Activated T-helper 17 cell treated with anti-CD3 and anti-CD28 coated beads, Interleukin-2, amount 50 U/mL, for 72 hours (primary cell): ENCODE results near the gene BHLHE41. TPM values are rescaled to one million over a fixed set of nuclear protein-coding genes. Genes with fewer than 3 reads are reported as not detected.

Experiments
- ATAC-seq: fragments of 150-1000 bp; cut with Tn5 transposase; replicated peaks from 2 replicates; pipeline ENCODE4 v1.10.0; 2021; ENCODE audit warnings: mild to moderate bottlenecking, moderate library complexity
- H3K27ac Mint-ChIP-seq: one replicate; pipeline ENCODE4 v1.8.0; 2022; ENCODE audit warnings: mixed read lengths
- H3K27me3 Mint-ChIP-seq: one replicate; pipeline ENCODE4 v1.8.0; 2022; ENCODE audit warnings: mixed read lengths
- H3K36me3 Mint-ChIP-seq: one replicate; pipeline ENCODE4 v1.8.0; 2022; ENCODE audit warnings: low read depth, mild to moderate bottlenecking, mixed read lengths
- H3K4me1 Mint-ChIP-seq: one replicate; pipeline ENCODE4 v1.8.0; 2022; ENCODE audit warnings: mixed read lengths
- H3K4me3 Mint-ChIP-seq: one replicate; pipeline ENCODE4 v1.8.0; 2022; ENCODE audit warnings: mild to moderate bottlenecking, mixed read lengths
- H3K9me3 Mint-ChIP-seq: one replicate; pipeline ENCODE4 v1.8.0; 2022; ENCODE audit warnings: mixed read lengths
- total RNA-seq, 2 donors: library from RNA; stranded (reverse); gene quantifications; one replicate each; pipeline ENCODE4 v1.2.3, GENCODE V29; 2022

BHLHE41 gene
- total RNA-seq, 2 donors from 2014 or later, result not detected

DNA sequence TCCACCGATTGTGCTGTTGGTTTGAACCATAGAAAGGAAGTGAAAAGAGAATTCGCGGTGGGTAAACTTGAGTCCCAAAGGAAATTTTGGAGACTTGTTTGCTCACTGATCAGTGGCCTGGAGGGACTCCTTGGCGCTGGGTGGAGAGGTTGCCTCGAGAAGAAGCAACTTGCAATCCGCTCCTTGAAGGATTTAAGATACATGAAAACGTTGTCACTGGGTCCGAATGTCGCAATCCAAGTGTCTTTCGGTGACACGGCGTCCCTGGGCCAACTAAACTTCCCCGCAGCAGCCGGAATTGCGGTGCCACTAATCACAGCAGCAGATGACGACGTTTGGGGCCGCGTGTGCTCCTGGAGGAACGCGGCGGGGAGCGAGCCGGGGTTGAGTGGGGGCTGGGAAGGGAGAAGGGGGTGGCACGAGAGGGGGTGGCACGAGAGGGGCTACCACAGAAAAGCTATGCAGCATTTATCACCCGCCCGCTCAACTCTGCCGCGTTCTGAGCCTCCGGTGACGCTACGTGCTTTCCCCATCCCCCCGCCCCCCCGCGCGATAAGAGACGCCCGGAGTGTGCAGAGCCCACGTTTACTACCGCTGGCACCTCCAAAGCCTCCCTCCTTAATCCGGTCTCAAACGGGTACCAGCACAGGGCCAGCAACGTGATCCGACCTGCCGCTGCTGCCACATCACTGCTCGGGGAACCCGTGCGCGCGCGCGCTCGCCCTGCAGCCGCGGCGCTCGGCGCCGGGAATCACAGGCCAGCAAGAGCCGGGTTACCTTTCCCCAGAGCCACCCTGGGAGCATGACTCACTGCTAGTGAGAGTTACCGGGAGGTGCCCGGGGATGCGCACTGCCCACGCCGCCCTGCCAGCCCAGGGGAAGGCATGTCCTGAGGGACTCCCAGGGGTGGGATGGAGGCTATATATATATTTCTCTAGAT lies 833 bp upstream of the BHLHE41 start:
- Mint-ChIP-seq H3K27me3 (peaks cover 71% of the 10 kb centered on the region), H3K36me3 (no peaks in the 10 kb centered on the region), H3K4me1 (peaks cover 19% of the 10 kb centered on the region), H3K9me3 (no peaks in the 10 kb centered on the region), H3K27ac (no peak overlapping the region), H3K4me3 (peak overlapping the region; percentile 82)
- ATAC-seq, result peak; percentile 74

DNA sequence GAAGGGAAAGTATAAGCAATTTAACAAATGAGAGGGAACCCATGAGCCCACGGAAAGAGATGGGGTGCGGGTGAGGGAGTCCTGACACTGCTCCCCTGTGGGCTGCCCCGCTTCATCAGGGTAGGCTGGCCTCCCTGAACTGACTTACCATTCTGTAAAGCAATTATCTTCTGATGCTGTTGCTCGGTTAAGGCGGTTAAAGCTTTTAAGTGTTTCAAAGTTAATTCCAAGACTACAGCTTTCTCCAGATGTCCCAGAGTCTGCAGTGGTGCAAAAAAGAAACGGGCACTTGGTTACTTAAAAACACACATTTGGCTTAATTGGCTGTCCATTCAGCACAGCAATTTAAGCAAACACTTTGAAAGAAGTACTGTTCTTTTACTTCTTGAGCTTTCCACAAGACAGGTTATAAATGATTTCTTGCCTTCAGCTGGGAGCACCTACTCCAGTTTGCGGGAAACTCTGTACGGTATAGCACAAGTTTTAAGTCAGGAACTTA lies 1.3 kb downstream of the BHLHE41 start:
- Mint-ChIP-seq H3K4me3 (peak overlapping the region; percentile 75), H3K36me3 (no peaks in the 10 kb centered on the region), H3K27me3 (peaks cover 72% of the 10 kb centered on the region), H3K27ac (no peak overlapping the region), H3K4me1 (peaks cover 19% of the 10 kb centered on the region), H3K9me3 (no peaks in the 10 kb centered on the region)
- ATAC-seq, result no peak

DNA sequence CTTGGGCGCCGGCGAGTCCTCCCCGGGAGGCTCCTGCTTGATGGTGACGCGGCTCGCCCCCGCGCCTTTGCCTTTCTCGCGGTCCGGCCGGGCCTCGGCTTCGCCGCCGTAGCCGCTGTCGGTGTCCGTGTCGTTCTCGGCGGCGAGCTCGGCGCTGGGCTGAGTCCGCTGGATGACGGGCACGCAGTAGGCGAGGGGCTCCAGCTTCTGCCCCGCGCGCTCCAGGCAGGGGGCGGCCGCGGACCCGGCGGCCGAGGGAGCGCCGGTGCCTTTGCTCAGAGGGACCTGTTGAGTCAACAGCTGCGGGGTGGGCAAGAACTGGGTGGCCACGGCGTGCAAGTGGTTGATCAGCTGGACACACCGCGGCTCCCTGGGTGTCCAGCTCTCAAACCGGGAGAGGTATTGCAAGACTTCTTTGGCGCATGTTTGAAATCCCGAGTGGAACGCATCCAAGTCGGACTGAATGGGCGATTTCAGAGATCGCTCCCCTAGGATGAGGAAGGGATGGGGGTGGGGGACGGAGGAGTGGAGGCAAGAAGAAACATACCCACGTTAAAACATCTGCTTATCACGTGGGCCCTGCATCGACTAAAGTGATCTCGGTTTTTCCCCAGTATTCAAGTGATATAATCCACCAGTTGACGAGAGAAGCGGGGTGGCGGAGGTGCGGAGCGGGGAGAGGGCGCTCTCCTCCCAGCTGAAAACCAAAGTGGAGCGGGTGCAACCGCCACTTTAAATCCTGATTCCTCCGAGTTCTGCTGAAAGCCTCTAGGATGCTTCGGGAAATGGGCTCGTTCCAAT lies 2.0 kb downstream of the BHLHE41 start:
- Mint-ChIP-seq H3K4me3 (peak overlapping the region; percentile 75), H3K27me3 (peaks cover 71% of the 10 kb centered on the region), H3K9me3 (no peaks in the 10 kb centered on the region), H3K36me3 (no peaks in the 10 kb centered on the region), H3K4me1 (peaks cover 19% of the 10 kb centered on the region), H3K27ac (no peak overlapping the region)
- ATAC-seq, result peak; percentile 25

DNA sequence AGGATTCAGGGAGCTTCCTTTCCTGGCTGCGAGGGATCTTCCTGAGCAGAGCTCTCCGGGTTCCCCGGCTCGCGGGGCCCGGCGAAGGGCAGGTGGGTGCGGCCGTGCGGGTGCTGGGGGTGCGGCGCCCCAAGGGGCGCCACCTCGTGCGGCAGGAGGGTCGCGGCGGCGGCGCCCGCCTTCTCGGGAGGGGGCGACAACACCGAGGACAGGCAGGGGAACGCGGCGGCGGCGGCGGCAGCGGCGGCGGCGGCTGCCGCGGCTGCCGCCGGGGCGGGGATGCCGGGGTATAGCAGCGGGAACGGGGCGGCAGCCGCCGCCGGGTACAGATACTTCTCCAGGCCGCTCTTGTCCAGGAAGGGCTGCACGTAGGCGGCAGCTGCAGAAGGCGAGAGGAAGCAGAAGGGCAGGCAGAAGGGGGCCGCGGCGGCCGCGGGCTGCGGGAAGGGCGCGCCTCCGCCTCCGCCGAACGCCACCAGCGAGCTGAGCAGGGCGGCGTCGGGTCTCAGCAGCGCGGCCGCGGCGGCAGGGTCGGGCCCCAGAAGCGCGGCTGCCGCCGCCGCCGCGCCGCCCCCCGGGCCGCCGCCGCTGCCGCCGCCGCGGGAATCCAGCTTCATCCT lies 2.7 kb downstream of the BHLHE41 start:
- Mint-ChIP-seq H3K9me3 (no peaks in the 10 kb centered on the region), H3K27me3 (peaks cover 68% of the 10 kb centered on the region), H3K4me1 (peaks cover 19% of the 10 kb centered on the region), H3K27ac (no peak overlapping the region), H3K36me3 (no peaks in the 10 kb centered on the region), H3K4me3 (peak overlapping the region; percentile 75)
- ATAC-seq, result peak; percentile 41

DNA sequence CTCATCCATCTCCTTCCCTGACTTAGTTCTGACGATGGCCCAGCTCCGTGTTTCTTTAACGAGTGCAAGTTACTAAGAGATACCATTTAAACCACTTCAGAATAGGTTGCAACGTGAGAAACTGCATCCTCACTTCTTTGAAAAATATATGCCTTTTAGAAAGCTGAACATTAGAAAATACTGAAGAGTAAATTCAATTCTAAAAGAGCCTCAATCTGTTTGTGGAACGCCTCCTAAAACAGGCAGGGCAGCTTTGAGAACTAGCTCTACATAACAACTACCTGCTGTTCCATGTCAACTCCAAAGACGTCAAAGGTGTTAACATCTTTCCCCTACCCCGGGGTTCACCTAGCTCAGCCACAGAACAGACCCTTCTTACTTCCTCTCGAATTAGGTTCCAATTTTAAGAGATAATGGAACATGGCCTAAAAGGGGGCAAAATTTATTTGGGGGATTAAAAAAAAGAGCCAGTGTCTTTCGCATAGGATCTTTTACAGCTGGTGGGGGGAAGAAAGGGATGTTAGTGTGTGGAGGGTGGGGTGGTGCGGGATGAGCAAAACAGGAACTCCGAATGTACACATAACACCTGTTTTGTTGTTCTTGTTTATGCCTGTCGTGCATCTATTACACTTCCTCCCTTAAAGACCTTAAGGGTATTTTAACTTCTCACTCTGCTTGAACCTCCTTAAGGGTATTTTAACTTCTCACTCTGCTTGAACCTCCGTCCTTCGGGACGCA lies 3.3 kb downstream of the BHLHE41 start:
- ATAC-seq, result no peak
- no peaks in the 10 kb centered on the region for H3K9me3 Mint-ChIP-seq
- peaks cover 19% of the 10 kb centered on the region for H3K4me1 Mint-ChIP-seq
- peak overlapping the region; percentile 43 for H3K4me3 Mint-ChIP-seq
- no peaks in the 10 kb centered on the region for H3K36me3 Mint-ChIP-seq
- no peak overlapping the region for H3K27ac Mint-ChIP-seq
- H3K27me3 Mint-ChIP-seq, result peaks cover 69% of the 10 kb centered on the region

DNA sequence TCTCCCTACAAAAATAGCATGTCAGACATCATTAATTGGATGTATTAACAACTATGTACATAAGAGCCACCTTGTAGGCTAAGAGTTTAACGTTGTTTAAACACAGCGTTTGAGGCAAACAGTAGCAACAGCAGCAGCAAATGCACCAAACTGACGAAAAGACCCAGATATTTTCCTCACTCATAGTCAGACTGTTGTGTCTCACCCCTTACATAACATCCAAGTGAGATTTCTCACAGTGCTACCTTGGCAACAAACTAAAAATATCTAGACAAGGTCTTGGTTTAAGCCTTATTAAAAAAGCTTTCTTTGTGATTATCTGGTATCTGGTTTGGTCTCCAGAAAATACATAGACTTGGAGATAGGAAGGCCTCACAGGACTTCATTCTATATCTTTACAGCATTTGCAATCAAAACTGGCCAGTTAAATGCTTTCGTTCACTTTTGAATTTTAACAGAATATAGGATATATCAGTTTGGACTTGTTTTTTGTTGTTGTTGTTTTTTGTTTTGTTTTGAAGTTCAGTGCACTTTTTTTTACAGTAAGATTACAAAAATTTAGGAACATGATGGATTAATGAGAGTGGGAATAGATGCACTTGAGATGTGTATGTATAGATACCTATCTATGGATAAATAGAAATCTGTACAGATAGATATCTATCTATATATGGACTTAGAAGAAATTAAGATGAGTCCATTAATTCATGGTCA lies 4.1 kb downstream of the BHLHE41 start:
- Mint-ChIP-seq H3K9me3 (no peaks in the 10 kb centered on the region), H3K27me3 (peaks cover 66% of the 10 kb centered on the region), H3K4me3 (no peak overlapping the region), H3K36me3 (no peaks in the 10 kb centered on the region), H3K4me1 (peaks cover 19% of the 10 kb centered on the region), H3K27ac (no peak overlapping the region)
- ATAC-seq, result no peak

DNA sequence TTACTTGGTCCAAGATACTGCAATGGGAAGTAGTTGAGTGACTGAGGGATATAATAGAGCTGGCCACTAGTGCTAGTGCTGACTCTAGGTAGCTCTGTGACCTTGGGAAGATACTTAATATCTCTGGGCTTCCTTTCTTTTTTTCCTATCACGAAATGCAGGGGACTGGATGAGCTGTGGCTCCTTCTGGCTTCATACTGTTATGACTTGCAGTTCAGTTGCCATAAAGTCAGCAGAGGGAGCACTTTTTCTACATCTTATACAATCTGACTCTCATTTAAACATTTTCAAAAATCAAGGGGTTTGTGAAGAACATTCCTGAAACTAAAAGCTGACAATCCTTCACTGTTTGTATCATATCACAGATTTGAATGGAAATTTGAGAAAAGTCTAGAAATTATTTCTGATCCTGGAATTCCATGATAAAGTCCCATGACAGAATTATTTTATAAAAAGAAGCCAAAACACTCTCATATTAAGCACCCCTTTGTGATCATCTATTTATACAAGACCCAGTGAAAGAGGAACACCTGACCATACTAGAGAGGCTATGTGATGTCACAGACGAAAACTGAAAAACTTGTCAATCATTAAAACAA lies 5.3 kb downstream of the BHLHE41 start:
- H3K27ac Mint-ChIP-seq, result no peak overlapping the region
- peaks cover 10% of the 10 kb centered on the region for H3K4me1 Mint-ChIP-seq
- H3K9me3 Mint-ChIP-seq, result no peaks in the 10 kb centered on the region
- no peak for ATAC-seq
- H3K4me3 Mint-ChIP-seq, result no peak overlapping the region
- H3K27me3 Mint-ChIP-seq, result peaks cover 56% of the 10 kb centered on the region
- no peaks in the 10 kb centered on the region for H3K36me3 Mint-ChIP-seq

DNA sequence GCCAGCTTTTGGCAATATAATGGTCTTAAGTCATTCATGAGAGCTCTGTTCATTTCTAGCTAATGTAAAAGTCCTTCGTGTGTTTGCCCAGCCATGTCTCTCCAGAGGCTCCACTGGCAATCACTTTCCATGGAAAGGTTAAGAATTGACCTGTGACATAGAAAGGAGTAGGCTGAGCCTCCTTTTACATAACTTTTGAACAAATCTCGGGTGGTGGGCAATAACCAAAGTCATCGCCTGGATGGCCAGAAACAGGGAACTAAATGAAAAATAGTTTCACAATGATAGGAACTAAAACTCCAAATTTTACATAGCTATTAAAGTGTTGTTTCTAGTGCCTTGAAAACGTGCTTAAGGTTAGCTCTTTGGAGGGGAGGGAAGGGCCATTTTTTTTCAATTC lies 6.5 kb downstream of the BHLHE41 start:
- ATAC-seq, result no peak
- H3K9me3 Mint-ChIP-seq, result no peaks in the 10 kb centered on the region
- peaks cover 46% of the 10 kb centered on the region for H3K27me3 Mint-ChIP-seq
- peaks cover 12% of the 10 kb centered on the region for H3K4me1 Mint-ChIP-seq
- H3K4me3 Mint-ChIP-seq, result no peak overlapping the region
- H3K36me3 Mint-ChIP-seq, result no peaks in the 10 kb centered on the region
- no peak overlapping the region for H3K27ac Mint-ChIP-seq

DNA sequence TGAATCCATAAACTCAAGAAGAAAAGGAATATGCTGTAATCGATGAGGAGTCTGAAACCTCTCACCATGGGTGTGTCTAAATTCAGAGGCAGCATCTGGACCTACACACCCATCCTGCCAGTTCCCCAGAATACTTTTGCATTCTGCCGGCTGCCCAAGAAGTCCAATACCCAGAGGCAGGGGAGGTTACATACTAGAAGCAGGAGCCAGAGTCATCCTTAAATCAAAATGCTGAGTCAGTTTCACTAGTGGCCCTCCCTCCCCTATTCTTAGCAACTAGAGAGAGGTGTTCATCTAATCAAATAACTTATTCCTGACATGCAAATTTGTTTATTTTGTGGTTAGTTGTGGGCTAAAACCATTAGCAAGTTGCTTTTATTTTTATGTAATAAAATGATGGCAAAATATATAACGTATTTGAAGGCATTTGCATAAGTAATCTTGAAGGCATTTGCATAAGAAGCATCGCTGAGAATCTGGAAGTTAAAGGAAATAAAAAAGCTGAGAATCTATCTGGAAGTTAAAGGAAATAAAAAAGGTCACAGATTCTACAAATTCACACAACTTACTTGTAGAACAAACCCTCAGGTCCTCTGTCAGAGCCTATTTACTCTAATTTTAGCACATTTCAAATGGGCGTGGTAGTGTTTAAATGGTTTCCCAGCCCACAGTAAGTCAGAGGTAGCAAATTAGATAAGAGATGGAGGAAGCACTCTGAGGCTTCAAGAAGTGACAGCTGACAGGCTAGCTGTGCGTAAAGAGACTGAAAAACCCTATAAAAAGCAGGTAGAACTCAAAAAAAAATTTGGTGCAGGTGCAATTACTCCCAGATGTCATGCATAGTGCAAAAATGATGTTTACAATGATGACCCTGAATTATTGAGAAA lies 7.8 kb downstream of the BHLHE41 start:
- Mint-ChIP-seq H3K36me3 (no peaks in the 10 kb centered on the region), H3K9me3 (no peaks in the 10 kb centered on the region), H3K27ac (no peak overlapping the region), H3K4me1 (peaks cover 8% of the 10 kb centered on the region), H3K27me3 (peaks cover 51% of the 10 kb centered on the region), H3K4me3 (no peak overlapping the region)
- ATAC-seq, result no peak

DNA sequence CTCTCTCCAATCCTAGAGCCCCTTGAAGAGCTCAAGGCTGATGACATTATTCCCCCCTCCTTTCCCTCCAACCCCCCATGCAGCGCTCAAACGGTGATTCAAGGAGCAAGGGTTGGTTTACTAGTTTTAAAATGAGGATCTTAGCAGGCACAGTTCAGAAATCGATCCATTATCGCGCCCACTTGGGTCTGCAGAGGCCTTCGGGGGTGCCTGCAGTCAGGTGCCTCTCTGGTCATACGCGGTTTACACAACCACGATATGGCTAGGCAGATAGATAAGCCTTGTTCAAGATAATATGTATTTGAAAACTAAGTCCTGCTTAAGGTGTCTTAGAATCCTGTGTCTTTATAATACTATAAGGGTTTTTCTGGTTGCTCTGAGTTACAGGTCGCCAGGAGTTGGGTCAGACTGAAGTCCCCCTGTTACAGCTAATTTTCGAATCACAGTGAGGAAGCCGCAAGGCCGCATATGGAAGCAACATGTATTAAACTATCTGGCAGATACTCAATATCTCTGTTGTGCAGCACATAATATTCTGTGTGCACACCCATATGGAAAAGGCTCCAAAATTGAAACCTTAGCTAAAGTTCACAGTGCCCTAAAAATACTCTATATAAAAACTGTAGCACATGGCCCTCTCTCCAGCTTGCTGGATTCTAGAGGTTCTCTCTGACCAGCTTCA lies 10.0 kb downstream of the BHLHE41 start:
- Mint-ChIP-seq H3K36me3 (no peaks in the 10 kb centered on the region), H3K9me3 (no peaks in the 10 kb centered on the region), H3K4me3 (peak overlapping the region; percentile 72), H3K4me1 (peaks cover 4% of the 10 kb centered on the region), H3K27me3 (peaks cover 40% of the 10 kb centered on the region), H3K27ac (peak overlapping the region; percentile 36)
- ATAC-seq, result no peak

DNA sequence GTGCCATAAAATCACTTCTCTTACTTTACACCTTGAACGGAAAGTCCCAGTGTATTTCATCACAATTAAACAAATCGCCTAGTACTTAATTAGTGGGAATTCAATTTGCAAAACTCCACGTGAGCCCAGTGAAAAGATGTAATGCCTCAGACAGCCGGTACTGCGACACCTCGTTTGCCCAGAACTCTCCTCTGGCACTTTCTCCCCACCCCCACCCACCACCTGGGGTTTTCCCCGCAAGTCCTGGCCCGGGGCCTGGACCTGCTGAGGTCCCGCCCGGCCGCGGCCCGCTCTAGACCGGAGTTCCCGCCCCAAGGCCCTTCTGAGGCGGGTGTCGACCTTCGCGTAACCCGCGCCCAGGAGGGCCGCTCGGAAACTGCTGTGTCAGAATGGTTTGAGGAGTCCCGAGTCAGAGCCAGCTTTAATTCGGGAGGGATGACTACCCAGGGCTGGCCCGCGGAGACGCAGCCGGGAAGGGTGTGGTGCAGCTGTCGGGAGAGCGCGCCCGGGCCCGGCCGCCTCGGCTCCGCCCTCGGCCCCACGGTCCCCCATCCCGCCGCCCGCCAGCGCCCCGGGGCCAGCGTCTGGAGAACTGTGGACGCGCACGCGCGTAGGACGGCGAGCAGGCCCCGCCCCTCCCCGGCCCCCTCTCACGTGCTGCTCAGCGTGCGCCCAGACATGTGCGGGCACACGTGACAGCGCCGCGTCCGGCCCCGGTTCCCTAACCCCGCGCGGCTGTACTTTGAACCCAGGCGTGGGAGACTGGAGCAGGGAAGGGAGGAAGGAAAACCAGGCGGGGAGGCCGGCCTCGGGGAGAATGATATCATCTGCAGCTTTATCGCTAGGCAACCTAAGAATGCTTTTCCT lies 10.8 kb downstream of the BHLHE41 start:
- H3K4me3 Mint-ChIP-seq, result peak overlapping the region; percentile 72
- ATAC-seq, result peak; percentile 88
- H3K27me3 Mint-ChIP-seq, result peaks cover 38% of the 10 kb centered on the region
- peaks cover 4% of the 10 kb centered on the region for H3K4me1 Mint-ChIP-seq
- H3K36me3 Mint-ChIP-seq, result no peaks in the 10 kb centered on the region
- H3K27ac Mint-ChIP-seq, result peak overlapping the region; percentile 36
- H3K9me3 Mint-ChIP-seq, result no peaks in the 10 kb centered on the region
